Progenitor cell of endocrine pancreas (in vitro differentiated cells): ENCODE results near the gene SSR1. TPM values are rescaled to one million over a fixed set of nuclear protein-coding genes. Genes with fewer than 3 reads are reported as not detected.
A peak's percentile ranks its signal among the peaks of the same experiment; 100 is the strongest.

ENCODE experiments used
- DNase-seq: peaks from one replicate; pipeline ENCODE4 v3.0.0; 2021; ENCODE audit warnings: low spot score; ENCODE audit not compliant: unreplicated experiment
- H3K27ac Mint-ChIP-seq: 2 replicates; pipeline ENCODE4 v1.8.0; 2021; ENCODE audit warnings: mild to moderate bottlenecking, moderate library complexity, mixed read lengths
- H3K27me3 Mint-ChIP-seq: 2 replicates; pipeline ENCODE4 v1.8.0; 2021; ENCODE audit warnings: mixed read lengths
- H3K36me3 Mint-ChIP-seq: 2 replicates; pipeline ENCODE4 v1.8.0; 2022; ENCODE audit warnings: mixed read lengths; ENCODE audit not compliant: insufficient read depth
- H3K4me1 Mint-ChIP-seq: 2 replicates; pipeline ENCODE4 v1.8.0; 2021; ENCODE audit warnings: low read depth, mixed read lengths
- H3K4me3 Mint-ChIP-seq: 2 replicates; pipeline ENCODE4 v1.8.0; 2021; ENCODE audit warnings: low read depth, mild to moderate bottlenecking, moderate library complexity, mixed read lengths
- H3K9me3 Mint-ChIP-seq: 2 replicates; pipeline ENCODE4 v1.8.0; 2021; ENCODE audit warnings: low read depth, mixed read lengths
- CTCF ChIP-seq: fragments of 200-600 bp; sonication (generic); IDR thresholded peaks from one replicate; pipeline ENCODE4 v1.5.0; 2021; ENCODE audit warnings: antibody characterized with exemption, mild to moderate bottlenecking; ENCODE audit not compliant: unreplicated experiment
- total RNA-seq: library from RNA; stranded (reverse); gene quantifications from 2 replicates; pipeline ENCODE4 v1.2.1, GENCODE V29; 2021

Gene SSR1
- total RNA-seq, 1 donor from 2014 or later, result 113 TPM

- Mint-ChIP-seq H3K27ac (no peak overlapping the region), H3K27me3 (peaks cover 9% of the 10 kb centered on the region), H3K4me3 (peak overlapping the region; percentile 85), H3K9me3 (no peaks in the 10 kb centered on the region), H3K36me3 (no peaks in the 10 kb centered on the region), H3K4me1 (peaks cover 23% of the 10 kb centered on the region)
- TF ChIP-seq CTCF, result no peak
- DNase-seq, result no peak
Observed at GRCh38 chr6:7262746-7263518, 50.1 kb downstream of the SSR1 start.

DNA sequence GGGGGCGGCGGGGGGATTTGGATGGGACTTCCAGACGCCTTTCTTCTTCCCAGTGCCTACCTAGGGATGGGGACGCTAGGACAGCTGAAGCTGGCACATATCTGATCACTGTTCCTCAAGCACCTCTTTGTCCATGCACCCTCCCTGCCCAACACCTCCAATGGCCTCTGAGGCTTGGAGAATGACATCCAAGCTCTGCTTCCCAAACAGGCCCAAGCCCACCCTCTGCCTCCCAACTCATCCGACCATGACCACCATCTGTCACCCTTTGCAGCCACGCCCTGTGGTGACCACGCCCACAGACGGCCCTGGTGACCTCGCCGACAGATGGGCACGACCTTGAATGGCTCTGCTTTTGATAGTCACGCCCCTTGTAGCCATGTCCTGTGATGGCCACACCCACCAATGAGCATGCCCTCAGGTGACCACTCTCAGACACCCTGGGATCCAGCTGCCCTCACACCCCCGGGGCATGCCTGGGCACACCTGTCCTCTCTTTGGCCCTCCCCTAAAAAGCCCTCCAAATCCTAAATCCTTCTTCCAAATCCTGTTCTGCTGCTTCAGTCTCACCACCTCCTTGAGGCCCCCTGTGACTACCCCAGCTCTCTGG is 51.0 kb downstream of the SSR1 start:
- Mint-ChIP-seq H3K36me3 (no peaks in the 10 kb centered on the region), H3K27ac (peak overlapping the region; percentile 96), H3K4me1 (peaks cover 23% of the 10 kb centered on the region), H3K27me3 (peaks cover 9% of the 10 kb centered on the region), H3K9me3 (no peaks in the 10 kb centered on the region), H3K4me3 (peak overlapping the region; percentile 85)
- no peak for DNase-seq
- TF ChIP-seq CTCF, result no peak

DNA sequence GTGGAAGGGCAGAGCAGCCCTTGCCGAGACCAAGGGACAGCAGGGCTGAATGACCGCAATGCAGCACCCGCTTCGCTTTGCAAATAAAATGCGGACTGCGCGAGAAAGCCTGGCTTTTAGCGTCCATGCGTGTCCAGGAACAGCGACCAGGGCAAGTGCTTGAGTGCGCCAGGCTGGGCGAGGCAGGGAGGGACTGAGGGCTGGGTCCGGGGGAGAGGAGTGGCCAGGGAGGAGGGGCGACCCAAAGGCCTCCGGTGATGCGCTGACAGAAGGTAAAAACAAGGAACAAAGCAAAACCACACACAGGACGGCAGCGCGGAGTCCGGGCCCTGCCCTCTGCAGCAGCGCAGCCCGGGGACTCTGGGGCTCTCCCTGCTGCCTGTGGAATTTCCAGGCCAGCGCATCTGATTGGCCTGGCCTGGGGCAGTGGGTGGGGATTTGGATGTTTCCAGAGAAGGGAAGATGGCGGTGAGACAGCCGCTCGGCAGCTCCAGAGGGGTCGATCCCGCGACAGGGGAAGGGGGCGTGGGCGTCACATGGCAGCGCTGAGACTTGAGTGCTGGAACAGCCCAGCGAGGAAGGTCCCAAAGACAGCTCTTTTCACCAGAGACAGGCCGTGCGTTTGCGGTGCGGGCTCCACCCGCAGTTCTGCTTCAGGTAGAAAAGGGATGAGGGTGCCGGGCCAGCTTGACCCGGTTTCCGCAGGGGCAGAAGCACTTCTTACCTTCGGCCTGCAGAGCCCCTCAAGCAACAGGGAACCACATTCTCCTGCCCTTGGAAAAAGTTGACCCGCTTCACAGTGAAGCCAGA is 51.8 kb downstream of the SSR1 start:
- H3K4me1 Mint-ChIP-seq, result peaks cover 23% of the 10 kb centered on the region
- H3K9me3 Mint-ChIP-seq, result peaks cover 2% of the 10 kb centered on the region
- H3K4me3 Mint-ChIP-seq, result peak overlapping the region; percentile 85
- peak overlapping the region; percentile 96 for H3K27ac Mint-ChIP-seq
- TF ChIP-seq CTCF, result no peak
- peak; percentile 81 for DNase-seq
- peaks cover 9% of the 10 kb centered on the region for H3K27me3 Mint-ChIP-seq
- no peaks in the 10 kb centered on the region for H3K36me3 Mint-ChIP-seq

- Mint-ChIP-seq H3K27me3 (peaks cover 9% of the 10 kb centered on the region), H3K27ac (peak overlapping the region; percentile 96), H3K9me3 (peaks cover 2% of the 10 kb centered on the region), H3K4me3 (peak overlapping the region; percentile 85), H3K36me3 (no peaks in the 10 kb centered on the region), H3K4me1 (peaks cover 23% of the 10 kb centered on the region)
- no peak for DNase-seq
- TF ChIP-seq CTCF, result no peak
Observed at GRCh38 chr6:7260291-7261031, 52.5 kb downstream of the SSR1 start.

DNA sequence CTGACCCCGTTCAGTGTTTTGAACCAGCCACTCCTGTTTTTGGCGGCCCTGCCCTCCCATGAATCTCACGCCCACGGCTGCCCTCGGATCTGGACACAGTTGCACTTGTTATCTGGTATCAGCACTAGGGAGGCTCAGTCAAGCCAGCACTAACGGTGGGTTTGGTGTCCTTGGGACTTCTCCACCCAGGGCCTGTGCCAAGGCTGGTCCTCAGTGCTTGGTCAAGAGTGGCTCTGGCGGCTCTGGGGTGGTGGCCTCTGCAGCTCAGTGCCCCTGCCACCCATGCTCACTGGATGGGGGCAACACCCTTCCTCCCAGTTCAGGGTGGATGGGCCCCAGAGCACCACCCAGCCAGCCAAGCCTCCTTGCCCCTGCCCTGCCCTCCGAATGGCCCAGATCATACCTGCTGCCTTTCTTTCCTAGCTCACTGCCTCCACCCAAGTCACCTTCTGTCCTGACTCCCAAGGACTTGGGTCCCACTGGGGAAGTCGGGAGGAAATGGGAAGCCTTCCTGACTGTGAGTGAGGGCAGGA is 54.7 kb downstream of the SSR1 start:
- no peak for TF ChIP-seq CTCF
- H3K27me3 Mint-ChIP-seq, result peaks cover 9% of the 10 kb centered on the region
- H3K9me3 Mint-ChIP-seq, result peaks cover 2% of the 10 kb centered on the region
- H3K36me3 Mint-ChIP-seq, result no peaks in the 10 kb centered on the region
- peaks cover 23% of the 10 kb centered on the region for H3K4me1 Mint-ChIP-seq
- H3K27ac Mint-ChIP-seq, result no peak overlapping the region
- no peak for DNase-seq
- no peak overlapping the region for H3K4me3 Mint-ChIP-seq
